SK-N-SH (cell line): ENCODE data around the gene GRIK1. TPM values are rescaled to one million over a fixed set of nuclear protein-coding genes. Genes with fewer than 3 reads are reported as not detected.

Source experiments
- CTCF ChIA-PET: fragments of 300-600, 350-600 bp; formaldehyde crosslinking; extraction: SDS; loops from one replicate; lab custom pipeline; 2021; lab: Yijun Ruan, JAX
- POLR2A ChIA-PET: fragments of 350-600 bp; sonication (Branson Sonifier 250); formaldehyde crosslinking; extraction: SDS; loops from one replicate; lab custom pipeline; 2020; ENCODE audit warnings: antibody characterized with exemption, inconsistent platforms; lab: Yijun Ruan, JAX
- DNase-seq: peaks from one replicate; pipeline ENCODE4 v3.0.0; 2012
- H2AFZ ChIP-seq: fragments of 200-600 bp; sonication (generic); 2 replicates; pipeline ENCODE4 v1.8.1; 2016; ENCODE audit warnings: antibody characterized with exemption, mild to moderate bottlenecking, low read depth
- H3F3A ChIP-seq: fragments of 200-600 bp; sonication (generic); replicated peaks from 2 replicates; pipeline ENCODE3; 2016; ENCODE audit warnings: antibody characterized with exemption, mild to moderate bottlenecking; ENCODE audit not compliant: insufficient read depth
- H3K27ac ChIP-seq, 2 experiments: fragments of 200-500 bp in 1 of 2; fragments of 200-600 bp in 1 of 2; sonication (Bioruptor generic) in 1 of 2; sonication (generic), shearing (Covaris generic) in 1 of 2; 2 replicates each; pipeline versions ENCODE4 v1.5.1 to v1.6.1; 2014 to 2016; ENCODE audit warnings: low read depth in 2 of 2, inconsistent platforms in 1 of 2, low read length in 1 of 2, mild to moderate bottlenecking in 1 of 2, mixed read lengths in 1 of 2
- H3K27me3 ChIP-seq: fragments of 200-600 bp; sonication (generic), shearing (Covaris generic); 2 replicates; pipeline ENCODE4 v1.6.1; 2016; ENCODE audit warnings: mixed run types; ENCODE audit not compliant: insufficient read depth
- H3K36me3 ChIP-seq, 2 experiments: fragments of 200-500 bp in 1 of 2; fragments of 200-600 bp in 1 of 2; sonication (Bioruptor generic) in 1 of 2; sonication (generic) in 1 of 2; replicated peaks in 1 of 2; 2 replicates each; pipeline versions ENCODE3 to v1.5.1; 2014 to 2016; ENCODE audit warnings: low read length in 1 of 2, mild to moderate bottlenecking in 1 of 2; ENCODE audit not compliant: insufficient read depth in 2 of 2, control insufficient read depth in 1 of 2
- H3K4me1 ChIP-seq, 2 experiments: fragments of 200-500 bp in 1 of 2; fragments of 200-600 bp in 1 of 2; sonication (Bioruptor generic) in 1 of 2; sonication (generic), shearing (Covaris generic) in 1 of 2; 2 replicates each; pipeline versions ENCODE4 v1.5.1 to v1.6.1; 2014 to 2016; ENCODE audit warnings: low read depth in 1 of 2, low read length in 1 of 2, mixed run types in 1 of 2; ENCODE audit not compliant: insufficient read depth in 2 of 2, control insufficient read depth in 1 of 2
- H3K4me2 ChIP-seq: fragments of 200-600 bp; sonication (generic), shearing (Covaris generic); 2 replicates; pipeline ENCODE4 v1.6.1; 2017; ENCODE audit warnings: mixed run types
- H3K4me3 ChIP-seq, 2 experiments: fragments of 200-500 bp in 1 of 2; fragments of 200-600 bp in 1 of 2; sonication (Bioruptor generic) in 1 of 2; sonication (generic), shearing (Covaris generic) in 1 of 2; 2 replicates each; pipeline versions ENCODE4 v1.5.1 to v1.8.1; 2014 to 2016; ENCODE audit warnings: low read depth in 2 of 2, inconsistent platforms in 1 of 2, low read length in 1 of 2, mild to moderate bottlenecking in 1 of 2, mixed read lengths in 1 of 2, moderate library complexity in 1 of 2
- H3K79me2 ChIP-seq: fragments of 200-600 bp; sonication (generic); 2 replicates; pipeline ENCODE4 v1.8.1; 2017; ENCODE audit warnings: mild to moderate bottlenecking; ENCODE audit not compliant: insufficient read depth
- H3K9ac ChIP-seq: fragments of 200-600 bp; sonication (generic); 2 replicates; pipeline ENCODE4 v1.6.1; 2017; ENCODE audit warnings: mixed run types
- H3K9me2 ChIP-seq: fragments of 200-600 bp; sonication (generic); 2 replicates; pipeline ENCODE4 v1.6.1; 2017; ENCODE audit warnings: mixed run types
- H3K9me3 ChIP-seq: fragments of 200-600 bp; sonication (generic); 2 replicates; pipeline ENCODE4 v1.6.1; 2017; ENCODE audit warnings: mixed run types, mild to moderate bottlenecking, moderate library complexity
- H4K20me1 ChIP-seq: fragments of 200-600 bp; sonication (generic); 2 replicates; pipeline ENCODE4 v1.6.1; 2017; ENCODE audit warnings: mild to moderate bottlenecking, mixed run types; ENCODE audit not compliant: insufficient read depth
- EP300 ChIP-seq, 2 experiments: IDR thresholded peaks; 2 replicates each; pipeline versions ENCODE4 v1.4.0 to v1.6.1; 2012; ENCODE audit warnings: borderline replicate concordance in 1 of 2, low read depth in 1 of 2, low read length in 1 of 2
- FOXM1 ChIP-seq: IDR thresholded peaks from 2 replicates; pipeline ENCODE4 v1.4.0; 2012; ENCODE audit warnings: low read depth, mild to moderate bottlenecking
- GATA2 ChIP-seq: sonication (generic); formaldehyde crosslinking; IDR thresholded peaks from 2 replicates; pipeline ENCODE4 v1.5.0; 2020; ENCODE audit warnings: mild to moderate bottlenecking, missing genetic modification reagents
- NFIC ChIP-seq: IDR thresholded peaks from 2 replicates; pipeline ENCODE4 v1.4.0; 2012; ENCODE audit warnings: borderline replicate concordance
- NRF1 ChIP-seq: IDR thresholded peaks from 2 replicates; pipeline ENCODE4 v1.6.1; 2012; ENCODE audit warnings: low read depth, mild to moderate bottlenecking, low read length
- POLR2AphosphoS5 ChIP-seq: IDR thresholded peaks from 2 replicates; pipeline ENCODE4 v1.6.1; 2012; ENCODE audit warnings: low read depth, low read length
- RAD21 ChIP-seq: IDR thresholded peaks from 2 replicates; pipeline ENCODE4 v1.6.1; 2012; ENCODE audit warnings: mild to moderate bottlenecking, low read length
- TCF12 ChIP-seq: IDR thresholded peaks from 2 replicates; pipeline ENCODE4 v1.4.0; 2012
- TEAD4 ChIP-seq: IDR thresholded peaks from 2 replicates; pipeline ENCODE4 v1.4.0; 2012; ENCODE audit warnings: mild to moderate bottlenecking, borderline replicate concordance; ENCODE audit not compliant: insufficient read depth
- YY1 ChIP-seq: IDR thresholded peaks from 2 replicates; pipeline ENCODE4 v1.4.0; 2012; ENCODE audit warnings: low read depth, mild to moderate bottlenecking
- WGBS: methylation state at CpG from one replicate; pipeline ENCODE4 v1.1.6; 2017; ENCODE audit warnings: low lambda C conversion rate; 5-methylcytosine and 5-hydroxymethylcytosine counted together
- polyA plus RNA-seq, 3 experiments: library from polyadenylated mRNA; depleted of rRNA; stranded (reverse); fragments of >200 nt; gene quantifications; 2 replicates each; pipeline ENCODE4 v1.2.3, GENCODE V29; 2012
- TF ChIP-seq, protein P1 (sequence below): fragments of 150-350 bp; IDR thresholded peaks from 2 replicates; pipeline ENCODE4 v1.6.1; 2016; ENCODE audit warnings: mild to moderate bottlenecking, low read depth, low read length
- TF ChIP-seq, protein P2 (sequence below): fragments of 150-350 bp; IDR thresholded peaks from 2 replicates; pipeline ENCODE4 v1.6.1; 2017; ENCODE audit warnings: antibody characterized with exemption, low read length, low read depth, borderline replicate concordance
- TF ChIP-seq, protein P3 (sequence below): fragments of 200-600 bp; sonication (generic); IDR thresholded peaks from 2 replicates; pipeline ENCODE4 v1.6.1; 2017; ENCODE audit warnings: antibody characterized with exemption, mild to moderate bottlenecking, moderate library complexity
- TF ChIP-seq, protein P4 (sequence below): IDR thresholded peaks from 2 replicates; pipeline ENCODE4 v1.4.0; 2012; ENCODE audit warnings: low read depth, borderline replicate concordance

Gene GRIK1
- polyA plus RNA-seq, 1 of the 3 experiments (the other 2 are of a cell fraction), result not detected

DNA sequence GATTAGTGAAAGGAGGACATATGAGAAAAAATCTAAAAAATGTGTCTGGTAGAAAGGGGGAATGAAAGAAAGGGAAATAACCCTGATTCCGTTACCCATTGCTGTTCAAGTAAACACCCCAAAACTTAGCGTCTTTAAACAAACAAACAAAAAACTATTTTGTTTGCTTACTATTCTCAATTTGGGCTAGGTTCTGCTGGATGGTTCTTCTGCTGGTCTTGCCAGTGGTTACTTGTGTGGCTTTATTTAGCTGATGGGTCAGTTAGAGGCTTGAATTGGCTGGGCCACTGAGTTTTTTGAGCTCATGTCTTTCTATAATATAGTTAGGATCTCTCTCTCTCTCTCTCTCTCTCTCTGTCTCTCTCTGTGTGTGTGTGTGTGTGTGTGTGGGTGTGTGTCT is 112.1 kb downstream of the GRIK1 start:
- H3K9me3 ChIP-seq, result no peaks in the 10 kb centered on the region
- H3K27me3 ChIP-seq, result no peaks in the 10 kb centered on the region
- no peaks in the 10 kb centered on the region for H3K36me3 ChIP-seq
- no peaks in the 10 kb centered on the region for H3K4me1 ChIP-seq
- H4K20me1 ChIP-seq, result no peaks in the 10 kb centered on the region
- POLR2A ChIA-PET, result no interaction called here
- no peak overlapping the region for H3K27ac ChIP-seq
- 22% methylated on average over 2 of the region's 2 CpGs for WGBS
- DNase-seq, result no peak
- TF ChIP-seq TCF12, result no peak
- TF ChIP-seq, protein P1, sequence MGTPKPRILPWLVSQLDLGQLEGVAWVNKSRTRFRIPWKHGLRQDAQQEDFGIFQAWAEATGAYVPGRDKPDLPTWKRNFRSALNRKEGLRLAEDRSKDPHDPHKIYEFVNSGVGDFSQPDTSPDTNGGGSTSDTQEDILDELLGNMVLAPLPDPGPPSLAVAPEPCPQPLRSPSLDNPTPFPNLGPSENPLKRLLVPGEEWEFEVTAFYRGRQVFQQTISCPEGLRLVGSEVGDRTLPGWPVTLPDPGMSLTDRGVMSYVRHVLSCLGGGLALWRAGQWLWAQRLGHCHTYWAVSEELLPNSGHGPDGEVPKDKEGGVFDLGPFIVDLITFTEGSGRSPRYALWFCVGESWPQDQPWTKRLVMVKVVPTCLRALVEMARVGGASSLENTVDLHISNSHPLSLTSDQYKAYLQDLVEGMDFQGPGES, result no peak
- no peak for TF ChIP-seq EP300 (IDR thresholded peaks at IDR 0.05; ENCODE audit: borderline replicate concordance in 1 of 2, low read depth in 1 of 2, low read length in 1 of 2)
- no peak for TF ChIP-seq FOXM1
- TF ChIP-seq YY1, result no peak
- no peak for TF ChIP-seq POLR2AphosphoS5
- TF ChIP-seq RAD21, result no peak
- TF ChIP-seq NRF1, result no peak
- TF ChIP-seq, protein P2, sequence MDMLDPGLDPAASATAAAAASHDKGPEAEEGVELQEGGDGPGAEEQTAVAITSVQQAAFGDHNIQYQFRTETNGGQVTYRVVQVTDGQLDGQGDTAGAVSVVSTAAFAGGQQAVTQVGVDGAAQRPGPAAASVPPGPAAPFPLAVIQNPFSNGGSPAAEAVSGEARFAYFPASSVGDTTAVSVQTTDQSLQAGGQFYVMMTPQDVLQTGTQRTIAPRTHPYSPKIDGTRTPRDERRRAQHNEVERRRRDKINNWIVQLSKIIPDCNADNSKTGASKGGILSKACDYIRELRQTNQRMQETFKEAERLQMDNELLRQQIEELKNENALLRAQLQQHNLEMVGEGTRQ, result no peak
- TF ChIP-seq, protein P3, sequence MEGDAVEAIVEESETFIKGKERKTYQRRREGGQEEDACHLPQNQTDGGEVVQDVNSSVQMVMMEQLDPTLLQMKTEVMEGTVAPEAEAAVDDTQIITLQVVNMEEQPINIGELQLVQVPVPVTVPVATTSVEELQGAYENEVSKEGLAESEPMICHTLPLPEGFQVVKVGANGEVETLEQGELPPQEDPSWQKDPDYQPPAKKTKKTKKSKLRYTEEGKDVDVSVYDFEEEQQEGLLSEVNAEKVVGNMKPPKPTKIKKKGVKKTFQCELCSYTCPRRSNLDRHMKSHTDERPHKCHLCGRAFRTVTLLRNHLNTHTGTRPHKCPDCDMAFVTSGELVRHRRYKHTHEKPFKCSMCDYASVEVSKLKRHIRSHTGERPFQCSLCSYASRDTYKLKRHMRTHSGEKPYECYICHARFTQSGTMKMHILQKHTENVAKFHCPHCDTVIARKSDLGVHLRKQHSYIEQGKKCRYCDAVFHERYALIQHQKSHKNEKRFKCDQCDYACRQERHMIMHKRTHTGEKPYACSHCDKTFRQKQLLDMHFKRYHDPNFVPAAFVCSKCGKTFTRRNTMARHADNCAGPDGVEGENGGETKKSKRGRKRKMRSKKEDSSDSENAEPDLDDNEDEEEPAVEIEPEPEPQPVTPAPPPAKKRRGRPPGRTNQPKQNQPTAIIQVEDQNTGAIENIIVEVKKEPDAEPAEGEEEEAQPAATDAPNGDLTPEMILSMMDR, result no peak
- TF ChIP-seq TEAD4, result no peak
- no peak for TF ChIP-seq GATA2 (CRISPR knock-in tag)
- TF ChIP-seq, protein P4, sequence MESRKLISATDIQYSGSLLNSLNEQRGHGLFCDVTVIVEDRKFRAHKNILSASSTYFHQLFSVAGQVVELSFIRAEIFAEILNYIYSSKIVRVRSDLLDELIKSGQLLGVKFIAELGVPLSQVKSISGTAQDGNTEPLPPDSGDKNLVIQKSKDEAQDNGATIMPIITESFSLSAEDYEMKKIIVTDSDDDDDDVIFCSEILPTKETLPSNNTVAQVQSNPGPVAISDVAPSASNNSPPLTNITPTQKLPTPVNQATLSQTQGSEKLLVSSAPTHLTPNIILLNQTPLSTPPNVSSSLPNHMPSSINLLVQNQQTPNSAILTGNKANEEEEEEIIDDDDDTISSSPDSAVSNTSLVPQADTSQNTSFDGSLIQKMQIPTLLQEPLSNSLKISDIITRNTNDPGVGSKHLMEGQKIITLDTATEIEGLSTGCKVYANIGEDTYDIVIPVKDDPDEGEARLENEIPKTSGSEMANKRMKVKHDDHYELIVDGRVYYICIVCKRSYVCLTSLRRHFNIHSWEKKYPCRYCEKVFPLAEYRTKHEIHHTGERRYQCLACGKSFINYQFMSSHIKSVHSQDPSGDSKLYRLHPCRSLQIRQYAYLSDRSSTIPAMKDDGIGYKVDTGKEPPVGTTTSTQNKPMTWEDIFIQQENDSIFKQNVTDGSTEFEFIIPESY, result no peak
- no peak for TF ChIP-seq NFIC
- CTCF ChIA-PET, result interaction anchor here (0.8 kb wide), 1 partner anchor 22 kb away, joined by 3 read pairs; no protein-coding TSS in a partner anchor
- no peaks in the 10 kb centered on the region for H3K9me2 ChIP-seq
- H2AFZ ChIP-seq, result no peak overlapping the region
- no peak overlapping the region for H3K9ac ChIP-seq
- no peaks in the 10 kb centered on the region for H3F3A ChIP-seq
- H3K79me2 ChIP-seq, result no peaks in the 10 kb centered on the region
- H3K4me3 ChIP-seq, result no peak overlapping the region
- H3K4me2 ChIP-seq, result no peak overlapping the region
